Transverse colon (tissue), 4 donors: ENCODE results near the gene TSPAN31. TPM values are rescaled to one million over a fixed set of nuclear protein-coding genes. Genes with fewer than 3 reads are reported as not detected.

Experiments used
- DNase-seq: peaks from one replicate; pipeline ENCODE4 v3.0.0-alpha.2; 2019
- H3K27ac ChIP-seq, 4 donors: fragments of 200-600 bp; sonication (generic); 2 replicates each; pipeline ENCODE4 v1.5.1; 2016 to 2018; ENCODE audit warnings: inconsistent platforms in 4 of 4
- H3K27me3 ChIP-seq: fragments of 200-600 bp; sonication (generic); 2 replicates; pipeline ENCODE4 v1.5.1; 2017; ENCODE audit warnings: inconsistent platforms
- H3K36me3 ChIP-seq, 4 donors: fragments of 200-600 bp; sonication (generic); 2 replicates each; pipeline ENCODE4 v1.5.1; 2017 to 2019; ENCODE audit warnings: inconsistent platforms in 4 of 4
- H3K4me1 ChIP-seq, 4 donors: fragments of 200-600 bp; sonication (generic); 2 replicates each; pipeline ENCODE4 v1.5.1; 2017 to 2020; ENCODE audit warnings: inconsistent platforms in 4 of 4
- H3K4me3 ChIP-seq, 4 donors: fragments of 200-600 bp; sonication (generic); 1 replicate in 1 of 4; 2 replicates in 3 of 4; pipeline versions ENCODE4 v1.5.1 to v1.6.1; 2017 to 2019; ENCODE audit warnings: inconsistent platforms in 4 of 4
- H3K9me3 ChIP-seq, 2 donors: fragments of 200-600 bp; sonication (generic); 2 replicates each; pipeline ENCODE4 v1.5.1; 2017 to 2019; ENCODE audit warnings: inconsistent platforms in 2 of 2
- EP300 ChIP-seq: sonication (generic); formaldehyde crosslinking; IDR thresholded peaks from one replicate; pipeline ENCODE4 v1.6.1; 2017; ENCODE audit warnings: antibody characterized with exemption, low read depth
- POLR2A ChIP-seq: fragments of 450-650 bp; IDR thresholded peaks from one replicate; pipeline ENCODE4 v1.6.1; 2016; ENCODE audit warnings: antibody characterized with exemption, mild to moderate bottlenecking, moderate library complexity
- POLR2AphosphoS5 ChIP-seq, 3 donors: sonication (generic); formaldehyde crosslinking; IDR thresholded peaks; one replicate each; pipeline ENCODE4 v1.6.1; 2016; ENCODE audit warnings: antibody characterized with exemption in 3 of 3
- WGBS, 2 donors: methylation state at CpG; one replicate each; pipeline ENCODE4 v1.1.5; 2018; ENCODE audit warnings: low coverage in 1 of 2; 5-methylcytosine and 5-hydroxymethylcytosine counted together
- in situ Hi-C, 4 donors: fragments of 200-750 bp; cut with MboI; loops; one replicate each; pipeline versions ENCODE4 v1.15.0 to v1.15.1; 2017; ENCODE audit warnings: low sequenced_read_pairs in 3 of 4, low pct_ligation_motif_present in 1 of 4, low pct_unique_long_range_greater_than_20kb in 1 of 4
- intact Hi-C: fragments of 100-400 bp; cut with DNase I; formaldehyde crosslinking; loops from one replicate; pipeline ENCODE4 v1.15.1; 2023; ENCODE audit warnings: low total_unique reads
- total RNA-seq, 4 donors: library from RNA; depleted of rRNA; stranded (reverse); fragments of >200 nt; gene quantifications; one replicate each; pipeline ENCODE4 v1.1.0, GENCODE V29; 2016
- TF ChIP-seq, protein P1 (sequence below), 5 experiments: fragments of 200-600 bp in 3 of 5; fragments of 450-650 bp in 2 of 5; sonication (generic) in 3 of 5; IDR thresholded peaks; 1 replicate in 2 of 5; 2 replicates in 3 of 5; pipeline ENCODE4 v1.5.1; 2016 to 2017; ENCODE audit warnings: antibody characterized with exemption in 5 of 5, inconsistent platforms in 3 of 5, mild to moderate bottlenecking in 2 of 5, moderate library complexity in 1 of 5

The TSPAN31 gene
- total RNA-seq, 4 donors from 2014 or later, result 20.6 to 73.3 (median 42.8) TPM

DNA sequence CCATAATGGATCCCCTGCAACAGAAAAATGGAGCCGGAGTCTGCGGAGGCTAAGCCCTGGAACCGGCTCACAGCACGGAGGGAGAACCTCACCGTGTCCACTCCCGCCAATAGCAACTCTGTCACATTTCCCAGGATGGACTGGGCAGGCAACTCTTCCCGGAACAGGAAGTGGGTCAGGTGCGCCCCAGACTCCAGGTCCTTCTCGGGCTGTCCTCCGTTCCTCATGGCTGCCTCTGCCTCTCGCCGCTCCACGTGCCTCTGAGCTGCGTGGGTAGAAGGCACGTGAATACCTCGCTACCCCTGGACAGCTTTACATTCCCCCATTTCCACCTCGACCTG lies 19.8 kb downstream of the TSPAN31 start:
- Histone ChIP-seq H3K4me3 (peak overlapping the region in 3 of 4 donors; percentile 26 to 54 (median 41)), H3K27me3 (peaks cover 43% of the 10 kb centered on the region)
- WGBS, 2 donors, result 16% methylated on average over 17 of the region's 17 CpGs; no CpG with 5 or more reads in 1 of the 2 donors

GRCh38 chr12:57765003-57765697 lies 20.3 kb downstream of the TSPAN31 start:
- H3K36me3 ChIP-seq, result no peaks in the 10 kb centered on the region
- H3K9me3 ChIP-seq, result no peaks in the 10 kb centered on the region
- in situ Hi-C loops (no loop called here), intact Hi-C loops (no loop called here)
- 1% methylated on average over 46 of the region's 60 CpGs; no CpG with 5 or more reads in 1 of the 2 donors for WGBS, 2 donors
- peaks cover 43% of the 10 kb centered on the region for H3K27me3 ChIP-seq
- peak overlapping the region in 1 of 4 donors; percentile 3 for H3K27ac ChIP-seq
- DNase-seq, result peak; percentile 64
- peak overlapping the region in 3 of 4 donors; percentile 26 to 54 (median 41) for H3K4me3 ChIP-seq
- TF ChIP-seq, protein P1, sequence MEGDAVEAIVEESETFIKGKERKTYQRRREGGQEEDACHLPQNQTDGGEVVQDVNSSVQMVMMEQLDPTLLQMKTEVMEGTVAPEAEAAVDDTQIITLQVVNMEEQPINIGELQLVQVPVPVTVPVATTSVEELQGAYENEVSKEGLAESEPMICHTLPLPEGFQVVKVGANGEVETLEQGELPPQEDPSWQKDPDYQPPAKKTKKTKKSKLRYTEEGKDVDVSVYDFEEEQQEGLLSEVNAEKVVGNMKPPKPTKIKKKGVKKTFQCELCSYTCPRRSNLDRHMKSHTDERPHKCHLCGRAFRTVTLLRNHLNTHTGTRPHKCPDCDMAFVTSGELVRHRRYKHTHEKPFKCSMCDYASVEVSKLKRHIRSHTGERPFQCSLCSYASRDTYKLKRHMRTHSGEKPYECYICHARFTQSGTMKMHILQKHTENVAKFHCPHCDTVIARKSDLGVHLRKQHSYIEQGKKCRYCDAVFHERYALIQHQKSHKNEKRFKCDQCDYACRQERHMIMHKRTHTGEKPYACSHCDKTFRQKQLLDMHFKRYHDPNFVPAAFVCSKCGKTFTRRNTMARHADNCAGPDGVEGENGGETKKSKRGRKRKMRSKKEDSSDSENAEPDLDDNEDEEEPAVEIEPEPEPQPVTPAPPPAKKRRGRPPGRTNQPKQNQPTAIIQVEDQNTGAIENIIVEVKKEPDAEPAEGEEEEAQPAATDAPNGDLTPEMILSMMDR (IDR thresholded peaks at IDR 0.05), result peak; percentile 6 to 26 (median 16)
- no peak for TF ChIP-seq EP300
- H3K4me1 ChIP-seq, result peaks cover 9 to 31% (median 30%) of the 10 kb centered on the region in 4 donors

More for the DNA sequence above, 19.8 kb downstream of the TSPAN31 start:
- TF ChIP-seq POLR2AphosphoS5 (IDR thresholded peaks at IDR 0.05), result no peak
- DNase-seq, result no peak
- no peak overlapping the region for H3K27ac ChIP-seq
- H3K36me3 ChIP-seq, result no peaks in the 10 kb centered on the region
- H3K4me1 ChIP-seq, result peaks cover 9 to 31% (median 30%) of the 10 kb centered on the region in 4 donors
- in situ Hi-C loops (no loop called here), intact Hi-C loops (no loop called here)
- no peaks in the 10 kb centered on the region for H3K9me3 ChIP-seq

GRCh38 chr12:57765698-57766463 lies 21.0 kb downstream of the TSPAN31 start:
- DNase-seq, result no peak
- in situ Hi-C loops (no loop called here), intact Hi-C loops (no loop called here)
- no peak overlapping the region for H3K27ac ChIP-seq
- H3K9me3 ChIP-seq, result no peaks in the 10 kb centered on the region
- TF ChIP-seq, protein P1 (IDR thresholded peaks at IDR 0.05), result no peak
- TF ChIP-seq POLR2AphosphoS5 (IDR thresholded peaks at IDR 0.05), result no peak
- peaks cover 43% of the 10 kb centered on the region for H3K27me3 ChIP-seq
- 7 to 14% methylated on average over 2 to 37 of the region's 40 CpGs for WGBS, 2 donors
- H3K4me1 ChIP-seq, result peaks cover 9 to 32% (median 31%) of the 10 kb centered on the region in 4 donors
- H3K4me3 ChIP-seq, result peak overlapping the region in 3 of 4 donors; percentile 26 to 54 (median 41)
- H3K36me3 ChIP-seq, result no peaks in the 10 kb centered on the region

DNA sequence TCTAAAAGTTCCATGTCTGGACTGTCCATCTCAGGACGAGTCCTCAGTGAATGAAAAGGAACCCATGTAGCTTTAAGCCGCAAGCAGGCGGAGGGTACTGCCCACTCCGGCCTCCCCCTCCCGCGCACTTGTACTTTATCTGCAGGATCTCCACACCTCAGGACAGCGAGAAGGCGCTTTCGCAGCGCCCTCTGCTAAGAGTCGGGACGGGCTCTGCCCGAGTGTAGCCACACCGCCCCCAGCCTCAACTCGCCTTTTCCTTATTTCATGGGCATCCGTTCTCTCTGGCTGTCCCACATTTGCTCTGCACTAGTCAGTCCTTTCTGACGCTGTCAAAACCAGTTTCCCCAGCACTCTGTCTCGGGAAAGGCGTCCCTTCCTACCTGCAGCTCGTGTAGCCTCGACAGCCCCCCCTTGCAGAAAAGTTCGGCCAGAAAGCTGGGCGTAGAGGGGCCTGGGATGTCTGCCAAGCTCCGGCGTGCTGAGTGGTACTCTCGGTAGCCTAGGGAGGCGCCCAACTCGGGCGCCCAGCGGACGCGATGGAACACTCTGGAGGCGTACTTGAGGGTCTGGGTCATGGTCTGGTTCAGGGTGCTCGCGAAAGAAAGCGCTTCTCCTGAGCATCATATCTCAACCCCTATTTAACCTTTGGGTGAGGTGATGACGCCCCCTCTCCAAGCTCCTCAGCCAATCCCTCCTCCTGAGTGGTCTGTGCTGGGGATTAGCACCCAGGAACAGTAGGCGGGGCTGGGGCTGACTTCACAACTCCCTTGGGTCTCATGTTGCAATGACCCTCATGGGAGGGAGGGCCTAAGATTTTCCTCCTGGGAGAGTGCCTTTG lies 21.8 kb downstream of the TSPAN31 start, which contains the start of gene CYP27B1:
Gene CYP27B1 (minus strand): TSS at position 615 of the 841 bp plus-strand sequence. CDS start 37 bp downstream, at position 578.
- no peak within 1 kb of the TSS for H3K27ac ChIP-seq
- DNase-seq, result no peak
- no peaks in the 10 kb centered on the region for H3K36me3 ChIP-seq
- intact Hi-C loops (no loop called here), in situ Hi-C loops (no loop called here)
- H3K4me1 ChIP-seq, result peaks cover 15 to 40% (median 38%) of the 10 kb centered on the region in 4 donors
- H3K27me3 ChIP-seq, result peaks cover 43% of the 10 kb centered on the region
- TF ChIP-seq POLR2AphosphoS5 (IDR thresholded peaks at IDR 0.05) (no peak), POLR2A (no peak), EP300 (no peak)
- TF ChIP-seq, protein P1 (IDR thresholded peaks at IDR 0.05), result no peak
- peak within 1 kb of the TSS in 3 of 4 donors; percentile 26 to 54 (median 41) for H3K4me3 ChIP-seq
- 12% methylated on average over 32 of the region's 38 CpGs; no CpG with 5 or more reads in 1 of the 2 donors for WGBS, 2 donors
- H3K9me3 ChIP-seq, result no peaks in the 10 kb centered on the region
